A204.1 (cell line): ENCODE measurements around the gene ATG14.
"Not testable (repeated sequence)": the region's sequence is repeated elsewhere in the genome, so short reads cannot be mapped to it uniquely, and the experiment has no call there.

Experiments
- FAIRE-seq: peaks from 2 replicates; lab custom pipeline; 2012; peaks lifted over from hg19 to GRCh38; lab: Jason Lieb, UNC

The ATG14 gene

GRCh38 chr14:55433880-55434804 lies 22.5 kb upstream of the ATG14 start:
- no peak for FAIRE-seq

GRCh38 chr14:55432628-55433027 lies 21.0 kb upstream of the ATG14 start:
- FAIRE-seq: no peak

- FAIRE-seq: no peak
Observed at GRCh38 chr14:55430024-55430690, 18.5 kb upstream of the ATG14 start.

GRCh38 chr14:55427439-55427838 lies 15.8 kb upstream of the ATG14 start:
- FAIRE-seq: no peak

GRCh38 chr14:55426891-55427290 lies 15.3 kb upstream of the ATG14 start:
- FAIRE-seq: no peak

- no peak for FAIRE-seq
Observed at GRCh38 chr14:55425091-55425490, 13.5 kb upstream of the ATG14 start.

- FAIRE-seq: no peak
Observed at GRCh38 chr14:55423969-55424368, 12.3 kb upstream of the ATG14 start.

- FAIRE-seq: not testable (repeated sequence)
Observed at GRCh38 chr14:55422338-55422737, 10.7 kb upstream of the ATG14 start.

- no peak for FAIRE-seq
Observed at GRCh38 chr14:55419663-55420062, 8.0 kb upstream of the ATG14 start.

GRCh38 chr14:55418411-55418810 lies 6.8 kb upstream of the ATG14 start:
- FAIRE-seq: no peak

- FAIRE-seq: no peak
Observed at GRCh38 chr14:55417955-55418354, 6.3 kb upstream of the ATG14 start.

GRCh38 chr14:55416866-55417265 lies 5.2 kb upstream of the ATG14 start:
- no peak for FAIRE-seq

GRCh38 chr14:55414551-55414950 lies 2.9 kb upstream of the ATG14 start:
- no peak for FAIRE-seq

GRCh38 chr14:55412676-55413075 lies 1.0 kb upstream of the ATG14 start:
- FAIRE-seq: no peak

- FAIRE-seq: no peak
Observed at GRCh38 chr14:55410876-55411275, 754 bp downstream of the ATG14 start.

GRCh38 chr14:55404173-55404854 lies 7.3 kb downstream of the ATG14 start:
- FAIRE-seq: no peak

GRCh38 chr14:55401751-55402150 lies 9.9 kb downstream of the ATG14 start:
- FAIRE-seq: no peak

GRCh38 chr14:55399852-55400251 lies 11.8 kb downstream of the ATG14 start:
- FAIRE-seq: no peak

GRCh38 chr14:55399183-55399582 lies 12.4 kb downstream of the ATG14 start:
- no peak for FAIRE-seq

- no peak for FAIRE-seq
Observed at GRCh38 chr14:55398679-55399078, 13.0 kb downstream of the ATG14 start.

- no peak for FAIRE-seq
Observed at GRCh38 chr14:55389330-55389729, 22.3 kb downstream of the ATG14 start.

- no peak for FAIRE-seq
Observed at GRCh38 chr14:55388160-55388559, 23.5 kb downstream of the ATG14 start.

- FAIRE-seq: no peak
Observed at GRCh38 chr14:55387121-55387520, 24.5 kb downstream of the ATG14 start.
